K562 (cell line): ENCODE measurements around the gene MGAT1. TPM values are rescaled to one million over a fixed set of nuclear protein-coding genes. Genes with fewer than 3 reads are reported as not detected.
A peak's percentile ranks its signal among the peaks of the same experiment; 100 is the strongest.

Source experiments
- BHLHE40 ChIP-seq: IDR thresholded peaks from 2 replicates; pipeline ENCODE4 v1.6.1; 2011; ENCODE audit warnings: low read length, improper control_type of control experiment
- KAT7 ChIP-seq: sonication (generic); formaldehyde crosslinking; IDR thresholded peaks from 2 replicates; pipeline ENCODE4 v1.8.0; 2022; ENCODE audit warnings: missing genetic modification reagents, mild to moderate bottlenecking, borderline replicate concordance
- MAFK ChIP-seq: IDR thresholded peaks from 2 replicates; pipeline ENCODE4 v1.6.1; 2011; ENCODE audit warnings: low read length, improper control_type of control experiment
- STAT5A ChIP-seq: IDR thresholded peaks from 2 replicates; pipeline ENCODE4 v1.6.1; 2012; ENCODE audit warnings: low read length, inconsistent platforms, borderline replicate concordance
- ZBTB33 ChIP-seq: sonication (generic); formaldehyde crosslinking; IDR thresholded peaks from 2 replicates; pipeline ENCODE4 v1.8.1; 2023; ENCODE audit warnings: mild to moderate bottlenecking, missing genetic modification reagents
- polyA plus RNA-seq, 8 experiments: library from polyadenylated mRNA; depleted of rRNA in 4 of 8; stranded (reverse) in 5 of 8; unstranded in 3 of 8; fragments of >200 nt; fragmentation: Nextera tagmentation in 2 of 8; fragmentation: Illumina TruSeq in 1 of 8; extraction: Ambion mirVana in 2 of 8; extraction: Trizol in 1 of 8; gene quantifications; 2 replicates each; pipeline versions ENCODE4 v1.2.1 to v1.2.3, GENCODE V29; 2011 to 2014; ENCODE audit warnings: inconsistent platforms in 1 of 8, missing spikeins in 1 of 8
- total RNA-seq, 7 experiments: library from RNA; depleted of rRNA in 6 of 7; stranded (reverse); fragments of >200 nt in 6 of 7; fragmentation: Illumina TruSeq in 2 of 7; extraction: Trizol in 2 of 7; gene quantifications; 2 replicates each; pipeline versions ENCODE4 v1.2.1 to v1.2.3, GENCODE V29; 2011 to 2021; ENCODE audit warnings: low replicate concordance in 1 of 7
- TF ChIP-seq, protein P1 (sequence below), 2 experiments: fragments of 450-650 bp in 1 of 2; sonication (generic) in 1 of 2; formaldehyde crosslinking in 1 of 2; IDR thresholded peaks in 1 of 2; conservative IDR thresholded peaks in 1 of 2; 2 replicates each; pipeline versions ENCODE4 v1.6.1 to v1.8.1; 2016 to 2023; ENCODE audit warnings: mild to moderate bottlenecking in 2 of 2, moderate library complexity in 2 of 2, inconsistent platforms in 1 of 2, missing genetic modification reagents in 1 of 2

Gene MGAT1
- total and polyA plus RNA-seq, 9 of the 15 experiments (the other 6 are each of a cell fraction or from before 2014, with no cell fraction given), result 3.9 to 82.7 (median 44.5) TPM

GRCh38 chr5:180810210-180810958, 7.8 kb upstream of the MGAT1 start (continued):
- TF ChIP-seq MAFK (no peak), ZBTB33 (CRISPR knock-in tag) (peak; percentile 36; the same call in 1 of the 2 replicates), BHLHE40 (peak; percentile 15), KAT7 (CRISPR knock-in tag) (0 out of 2 replicates have a peak, but pooled peaks have one; percentile 32), STAT5A (no peak)
- TF ChIP-seq, protein P1, sequence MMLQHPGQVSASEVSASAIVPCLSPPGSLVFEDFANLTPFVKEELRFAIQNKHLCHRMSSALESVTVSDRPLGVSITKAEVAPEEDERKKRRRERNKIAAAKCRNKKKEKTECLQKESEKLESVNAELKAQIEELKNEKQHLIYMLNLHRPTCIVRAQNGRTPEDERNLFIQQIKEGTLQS (IDR thresholded peaks at IDR 0.05), result no peak
- TF ChIP-seq, protein P1 (CRISPR knock-in tag; conservative IDR thresholded peaks at IDR 0.05), result no peak
